Ovary (tissue), 9 donors: Measurements from ENCODE around the gene OR2W3. TPM values are rescaled to one million over a fixed set of nuclear protein-coding genes. Genes with fewer than 3 reads are reported as not detected.

Experiments used
- DNase-seq, 5 donors: peaks; one replicate each; pipeline ENCODE4 v3.0.0-alpha.2; 2019 to 2020
- H3K27ac ChIP-seq, 2 donors: fragments of 200-600 bp; one replicate each; pipeline versions ENCODE4 v1.5.1 to v1.8.0; 2019 to 2022
- H3K27me3 ChIP-seq: fragments of 200-600 bp; one replicate; pipeline ENCODE4 v1.8.0; 2022
- H3K36me3 ChIP-seq: fragments of 200-600 bp; sonication (generic); one replicate; pipeline ENCODE4 v1.5.1; 2019
- H3K4me1 ChIP-seq: one replicate; pipeline ENCODE4 v1.8.1; 2013; ENCODE audit warnings: mild to moderate bottlenecking, moderate library complexity; ENCODE audit not compliant: insufficient read depth
- H3K4me3 ChIP-seq: fragments of 200-600 bp; sonication (generic); one replicate; pipeline ENCODE4 v1.5.1; 2017
- H3K9me3 ChIP-seq, 2 donors: fragments of 200-600 bp in 1 of 2; sonication (generic) in 1 of 2; one replicate each; pipeline versions ENCODE4 v1.5.1 to v1.8.1; 2013 to 2019; ENCODE audit warnings: mild to moderate bottlenecking in 1 of 2, moderate library complexity in 1 of 2
- EP300 ChIP-seq: sonication (generic); formaldehyde crosslinking; IDR thresholded peaks from one replicate; pipeline ENCODE4 v1.6.1; 2017; ENCODE audit warnings: antibody characterized with exemption
- POLR2A ChIP-seq: fragments of 450-650 bp; IDR thresholded peaks from one replicate; pipeline ENCODE4 v1.6.1; 2017; ENCODE audit warnings: antibody characterized with exemption, mild to moderate bottlenecking, moderate library complexity
- WGBS, 3 donors: extraction: QIAGEN DNeasy Blood & Tissue Kit in 1 of 3; methylation state at CpG; one replicate each; pipeline versions ENCODE4 v1.1.5 to v1.1.7; 2013 to 2017; 5-methylcytosine and 5-hydroxymethylcytosine counted together
- intact Hi-C, 4 donors: fragments of 100-400 bp; cut with DNase I; formaldehyde crosslinking; loops; one replicate each; pipeline versions ENCODE4 v1.11.0 to v1.15.1; 2022 to 2023
- polyA plus RNA-seq, 2 donors: library from polyadenylated mRNA; stranded (reverse); fragments of 200-250 nt in 1 of 2; fragments of 350-450 nt in 1 of 2; fragmentation: Illumina TruSeq in 1 of 2; extraction: RNeasy Lipid Tissue Mini Kit (QIAGEN cat#74804) in 1 of 2; gene quantifications; one replicate each; pipeline ENCODE4 v1.2.3, GENCODE V29; 2013 to 2014
- total RNA-seq, 7 donors: library from RNA; depleted of rRNA in 2 of 7; stranded (reverse); fragments of >200 nt in 2 of 7; fragmentation: NEBNext Ultra II Directional in 3 of 7; extraction: Animal tissue kit (Norgen Biotek cat#: 25700) in 3 of 7; gene quantifications; one replicate each; pipeline versions ENCODE4 v1.1.0 to v1.2.4, GENCODE V29; 2016 to 2023
- TF ChIP-seq, protein P1 (sequence below), 3 donors: fragments of 450-650 bp in 2 of 3; fragments of 200-600 bp in 1 of 3; IDR thresholded peaks; one replicate each; pipeline versions ENCODE4 v1.5.1 to v1.8.0; 2016 to 2022; ENCODE audit warnings: antibody characterized with exemption in 3 of 3, mild to moderate bottlenecking in 1 of 3
- donor health status: DM: no; HTN: no; CAD: no; lungs with moderate emphysema.
- donor health status: DM: no; HTN: no; CAD: no.
- donor health status: Bipolar disorder and iron deficiency.
- donor health status: DM: yes; HTN: yes; CAD: no.
- donor health status: DM: no; HTN: no; CAD: no.
- donor health status: DM: yes; HTN: yes; CAD: no.

OR2W3 gene
- total and polyA plus RNA-seq, 9 donors = 0.22 to 0.46 (median 0.25) TPM; not detected in 6

DNA sequence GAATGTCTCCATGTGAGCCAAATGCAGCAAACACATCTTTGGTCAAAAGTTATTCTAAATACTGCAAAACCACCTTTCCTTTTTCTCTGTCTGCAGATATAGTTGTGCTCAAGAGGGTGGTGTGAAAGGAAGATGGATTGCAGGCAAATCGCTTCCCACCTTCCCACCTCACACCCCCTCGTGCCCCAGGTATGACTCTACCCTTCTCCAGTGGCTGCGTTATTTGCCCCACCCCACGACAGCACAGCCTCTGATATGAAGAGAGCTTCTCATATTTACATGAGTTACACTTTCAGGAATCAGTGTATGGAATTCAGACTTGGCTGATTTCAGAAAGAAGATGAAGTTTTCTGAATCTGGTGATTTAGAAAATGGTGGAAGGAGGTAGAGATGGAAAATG lies 32.6 kb upstream of the OR2W3 start:
- intact Hi-C loops = no loop called here
- WGBS, 3 donors = 68 to 85% (median 79%) methylated on average over 4 of the region's 4 CpGs
- no peak for TF ChIP-seq EP300
- TF ChIP-seq, protein P1, sequence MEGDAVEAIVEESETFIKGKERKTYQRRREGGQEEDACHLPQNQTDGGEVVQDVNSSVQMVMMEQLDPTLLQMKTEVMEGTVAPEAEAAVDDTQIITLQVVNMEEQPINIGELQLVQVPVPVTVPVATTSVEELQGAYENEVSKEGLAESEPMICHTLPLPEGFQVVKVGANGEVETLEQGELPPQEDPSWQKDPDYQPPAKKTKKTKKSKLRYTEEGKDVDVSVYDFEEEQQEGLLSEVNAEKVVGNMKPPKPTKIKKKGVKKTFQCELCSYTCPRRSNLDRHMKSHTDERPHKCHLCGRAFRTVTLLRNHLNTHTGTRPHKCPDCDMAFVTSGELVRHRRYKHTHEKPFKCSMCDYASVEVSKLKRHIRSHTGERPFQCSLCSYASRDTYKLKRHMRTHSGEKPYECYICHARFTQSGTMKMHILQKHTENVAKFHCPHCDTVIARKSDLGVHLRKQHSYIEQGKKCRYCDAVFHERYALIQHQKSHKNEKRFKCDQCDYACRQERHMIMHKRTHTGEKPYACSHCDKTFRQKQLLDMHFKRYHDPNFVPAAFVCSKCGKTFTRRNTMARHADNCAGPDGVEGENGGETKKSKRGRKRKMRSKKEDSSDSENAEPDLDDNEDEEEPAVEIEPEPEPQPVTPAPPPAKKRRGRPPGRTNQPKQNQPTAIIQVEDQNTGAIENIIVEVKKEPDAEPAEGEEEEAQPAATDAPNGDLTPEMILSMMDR (IDR thresholded peaks at IDR 0.05) = no peak
- no peak for TF ChIP-seq POLR2A
- H3K36me3 ChIP-seq = no peaks in the 10 kb centered on the region
- H3K27me3 ChIP-seq = no peaks in the 10 kb centered on the region
- H3K9me3 ChIP-seq = peaks cover 0 to 3% of the 10 kb centered on the region in 2 donors
- H3K4me1 ChIP-seq = no peaks in the 10 kb centered on the region
- no peak overlapping the region for H3K4me3 ChIP-seq
- DNase-seq = no peak
- H3K27ac ChIP-seq = no peak overlapping the region

DNA sequence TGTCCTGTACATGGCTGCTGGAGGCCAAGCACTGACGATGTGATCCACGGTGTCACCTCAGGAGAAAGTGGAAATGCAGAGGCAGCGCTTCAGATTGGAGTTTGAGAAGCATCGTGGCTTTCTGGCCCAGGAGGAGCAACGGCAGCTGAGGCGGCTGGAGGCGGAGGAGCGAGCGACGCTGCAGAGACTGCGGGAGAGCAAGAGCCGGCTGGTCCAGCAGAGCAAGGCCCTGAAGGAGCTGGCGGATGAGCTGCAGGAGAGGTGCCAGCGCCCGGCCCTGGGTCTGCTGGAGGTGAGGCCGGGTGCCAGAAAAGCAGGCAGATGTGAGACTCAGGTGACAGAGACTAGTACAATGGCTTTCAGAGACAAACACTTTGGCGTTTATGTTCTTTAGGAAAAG lies 30.7 kb upstream of the OR2W3 start:
- Histone ChIP-seq H3K4me3 (no peak overlapping the region), H3K27ac (no peak overlapping the region), H3K27me3 (no peaks in the 10 kb centered on the region), H3K9me3 (no peaks in the 10 kb centered on the region), H3K4me1 (no peaks in the 10 kb centered on the region), H3K36me3 (no peaks in the 10 kb centered on the region)
- intact Hi-C loops = no loop called here
- TF ChIP-seq POLR2A (no peak), EP300 (no peak)
- TF ChIP-seq, protein P1 (IDR thresholded peaks at IDR 0.05) = no peak
- 86 to 88% (median 87%) methylated on average over 17 of the region's 17 CpGs for WGBS, 3 donors
- no peak for DNase-seq

DNA sequence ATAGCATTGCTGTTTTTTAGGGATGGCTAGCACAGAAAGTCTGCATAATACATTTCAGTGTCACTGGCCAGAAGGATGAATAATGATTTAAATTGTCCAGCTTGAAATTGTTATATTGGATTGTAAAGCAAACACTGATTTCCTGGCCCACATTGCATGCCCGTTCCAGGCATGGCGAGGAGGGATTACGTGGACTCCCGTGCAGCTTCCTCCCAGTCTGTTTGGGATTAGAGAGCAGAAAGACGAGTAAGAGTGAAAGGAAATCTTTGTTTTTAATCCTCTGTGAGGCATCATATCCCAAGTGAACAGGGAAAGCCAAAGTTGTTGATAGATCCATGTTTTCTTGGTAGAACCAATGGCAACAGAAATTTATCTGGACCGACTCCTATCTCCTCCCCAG lies 30.0 kb upstream of the OR2W3 start:
- WGBS, 3 donors = 75 to 90% (median 83%) methylated on average over 6 of the region's 6 CpGs
- TF ChIP-seq EP300 (no peak), POLR2A (no peak)
- TF ChIP-seq, protein P1 (IDR thresholded peaks at IDR 0.05) = no peak
- Histone ChIP-seq H3K27ac (no peak overlapping the region), H3K9me3 (no peaks in the 10 kb centered on the region), H3K36me3 (no peaks in the 10 kb centered on the region), H3K4me3 (no peak overlapping the region), H3K4me1 (no peaks in the 10 kb centered on the region), H3K27me3 (no peaks in the 10 kb centered on the region)
- DNase-seq = no peak
- intact Hi-C loops = no loop called here

DNA sequence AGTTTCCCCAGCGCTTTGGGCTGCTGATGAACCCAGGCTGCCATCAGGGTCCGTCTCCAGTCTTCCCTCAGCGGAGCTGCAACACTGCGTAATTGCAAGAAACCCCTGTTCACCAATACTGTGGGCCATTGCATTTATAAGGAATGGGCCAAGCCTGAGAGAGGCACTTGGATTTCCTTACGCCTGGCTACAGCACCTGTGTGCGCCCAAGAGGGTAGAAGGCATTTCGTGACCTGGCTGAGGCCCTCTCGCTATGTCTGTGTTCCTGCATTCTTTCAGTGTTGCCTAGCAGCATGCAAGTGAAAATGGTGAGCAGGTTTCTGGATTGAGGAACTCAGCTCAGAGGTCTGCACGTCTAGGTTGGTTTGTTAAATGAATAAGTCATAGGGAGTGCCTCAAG lies 12.0 kb upstream of the OR2W3 start:
- no peaks in the 10 kb centered on the region for H3K9me3 ChIP-seq
- H3K27ac ChIP-seq = no peak overlapping the region
- no peaks in the 10 kb centered on the region for H3K4me1 ChIP-seq
- intact Hi-C loops = no loop called here
- 82 to 87% (median 84%) methylated on average over 9 of the region's 9 CpGs for WGBS, 3 donors
- H3K27me3 ChIP-seq = no peaks in the 10 kb centered on the region
- DNase-seq = no peak
- no peaks in the 10 kb centered on the region for H3K36me3 ChIP-seq
- H3K4me3 ChIP-seq = no peak overlapping the region
- TF ChIP-seq EP300 (no peak), POLR2A (no peak)
- TF ChIP-seq, protein P1 (IDR thresholded peaks at IDR 0.05) = no peak
